Measurements from ENCODE around the gene AP2S1. TPM values are rescaled to one million over a fixed set of nuclear protein-coding genes. Genes with fewer than 3 reads are reported as not detected.

AP2S1 gene
- total RNA-seq, 2 donors from 2014 or later, result 118 to 141 TPM

- Histone ChIP-seq H3K36me3 (no peaks in the 10 kb centered on the region), H3K27ac (peak overlapping the region in 1 of 2 donors; percentile 12), H3K4me3 (no peak overlapping the region), H3K27me3 (replicated peaks; ENCODE audit: insufficient read depth) (no peaks in the 10 kb centered on the region), H3K9me3 (no peaks in the 10 kb centered on the region), H3K4me1 (replicated peaks) (peaks cover 17% of the 10 kb centered on the region)
- intact Hi-C loops (cut with DNase I), result no loop called here
- DNase-seq (ENCODE audit: low spot score), result no peak
- WGBS, result 78% methylated on average over 4 of the region's 4 CpGs
- no peak for TF ChIP-seq POLR2A (IDR thresholded peaks at IDR 0.05)
- no peak for TF ChIP-seq CTCF (IDR thresholded peaks at IDR 0.05)
- no peak for TF ChIP-seq POLR2AphosphoS5 (IDR thresholded peaks at IDR 0.05)
These were observed 17.6 kb upstream of the AP2S1 start for GRCh38 chr19:46868025-46868802.

- Histone ChIP-seq H3K4me1 (replicated peaks) (peaks cover 24% of the 10 kb centered on the region), H3K27ac (no peak overlapping the region), H3K4me3 (no peak overlapping the region), H3K9me3 (no peaks in the 10 kb centered on the region), H3K36me3 (no peaks in the 10 kb centered on the region), H3K27me3 (replicated peaks; ENCODE audit: insufficient read depth) (no peaks in the 10 kb centered on the region)
- DNase-seq (ENCODE audit: low spot score), result no peak
- intact Hi-C loops (cut with DNase I), result no loop called here
- TF ChIP-seq CTCF (IDR thresholded peaks at IDR 0.05) (no peak), POLR2A (IDR thresholded peaks at IDR 0.05) (no peak), POLR2AphosphoS5 (IDR thresholded peaks at IDR 0.05) (no peak)
- 33% methylated on average over 3 of the region's 3 CpGs for WGBS
These were observed 16.5 kb upstream of the AP2S1 start for GRCh38 chr19:46867170-46867569.

- H3K9me3 ChIP-seq, result no peaks in the 10 kb centered on the region
- TF ChIP-seq CTCF (IDR thresholded peaks at IDR 0.05) (no peak), POLR2A (IDR thresholded peaks at IDR 0.05) (no peak), POLR2AphosphoS5 (IDR thresholded peaks at IDR 0.05) (peak; percentile 10)
- H3K4me1 ChIP-seq (replicated peaks), result peaks cover 24% of the 10 kb centered on the region
- no peak overlapping the region for H3K4me3 ChIP-seq
- H3K27ac ChIP-seq, result peak overlapping the region in 1 of 2 donors; percentile 12
- no peak for DNase-seq (ENCODE audit: low spot score)
- H3K36me3 ChIP-seq, result no peaks in the 10 kb centered on the region
- no peaks in the 10 kb centered on the region for H3K27me3 ChIP-seq (replicated peaks; ENCODE audit: insufficient read depth)
- 36% methylated on average over 3 of the region's 3 CpGs for whole genome bisulfite sequencing
- intact Hi-C loops (cut with DNase I), result no loop called here
These were observed 15.9 kb upstream of the AP2S1 start for GRCh38 chr19:46866407-46867136.

GRCh38 chr19:46863818-46864629, 13.4 kb upstream of the AP2S1 start:
- no peak for TF ChIP-seq POLR2A (IDR thresholded peaks at IDR 0.05)
- no peak for TF ChIP-seq CTCF (IDR thresholded peaks at IDR 0.05)
- peak; percentile 46 for TF ChIP-seq POLR2AphosphoS5 (IDR thresholded peaks at IDR 0.05)
- Histone ChIP-seq H3K27me3 (replicated peaks; ENCODE audit: insufficient read depth) (no peaks in the 10 kb centered on the region), H3K36me3 (no peaks in the 10 kb centered on the region), H3K27ac (peak overlapping the region; percentile 95 to 98), H3K9me3 (no peaks in the 10 kb centered on the region), H3K4me3 (peak overlapping the region; percentile 1 to 99), H3K4me1 (replicated peaks) (peaks cover 21% of the 10 kb centered on the region)
- intact Hi-C loops (cut with DNase I), result loop anchor here (5.0 kb wide), 2 partner anchors 113 to 243 kb away; no protein-coding TSS in a partner anchor
- 18% methylated on average over 6 of the region's 6 CpGs for WGBS
- peak; percentile 65 for DNase-seq (ENCODE audit: low spot score)
